Epidermal melanocyte (primary cell): ENCODE data around the gene DMRT1.
A peak's percentile ranks its signal among the peaks of the same experiment; 100 is the strongest.

ENCODE experiments used
- DNase-seq: peaks from one replicate; pipeline ENCODE4 v3.0.0; 2011; ENCODE audit warnings: low spot score; ENCODE audit not compliant: insufficient read length

DMRT1 gene

DNA sequence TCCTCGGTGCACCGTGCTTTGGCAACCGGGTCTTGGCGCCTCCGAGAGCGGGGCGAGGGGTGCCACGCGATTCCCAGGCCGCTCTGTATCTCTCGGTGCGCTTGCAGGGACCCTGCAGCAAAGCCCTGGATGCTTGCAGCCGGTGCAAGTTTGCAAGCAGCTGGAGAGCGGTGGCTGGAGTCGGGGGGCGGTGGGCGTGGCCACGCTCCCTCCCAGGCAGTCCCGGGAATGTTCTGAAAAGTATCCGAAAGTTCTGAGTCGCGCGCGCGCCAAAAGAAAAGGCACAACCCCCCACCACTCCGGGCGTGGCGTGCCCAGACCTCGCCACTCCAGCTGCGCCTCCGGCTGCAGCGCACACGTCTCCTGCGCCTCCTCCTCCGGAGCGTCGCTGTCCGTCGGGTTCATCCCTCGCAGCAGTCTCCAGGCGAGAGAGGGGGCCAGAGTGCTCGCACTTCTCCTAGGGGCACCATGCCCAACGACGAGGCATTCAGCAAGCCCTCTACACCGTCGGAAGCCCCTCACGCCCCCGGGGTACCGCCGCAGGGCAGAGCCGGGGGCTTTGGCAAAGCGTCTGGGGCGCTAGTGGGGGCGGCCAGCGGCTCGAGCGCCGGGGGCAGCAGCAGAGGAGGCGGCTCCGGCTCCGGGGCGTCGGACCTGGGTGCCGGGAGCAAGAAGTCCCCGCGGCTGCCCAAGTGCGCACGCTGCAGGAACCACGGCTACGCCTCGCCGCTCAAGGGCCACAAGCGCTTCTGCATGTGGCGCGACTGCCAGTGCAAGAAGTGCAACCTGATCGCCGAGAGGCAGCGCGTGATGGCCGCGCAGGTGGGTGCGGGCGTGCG lies at the start of gene DMRT1:
Gene DMRT1 (plus strand): TSS at position 327 of the 839 bp plus-strand sequence. CDS start 142 bp downstream, at position 469.
- no peak for DNase-seq

DNA sequence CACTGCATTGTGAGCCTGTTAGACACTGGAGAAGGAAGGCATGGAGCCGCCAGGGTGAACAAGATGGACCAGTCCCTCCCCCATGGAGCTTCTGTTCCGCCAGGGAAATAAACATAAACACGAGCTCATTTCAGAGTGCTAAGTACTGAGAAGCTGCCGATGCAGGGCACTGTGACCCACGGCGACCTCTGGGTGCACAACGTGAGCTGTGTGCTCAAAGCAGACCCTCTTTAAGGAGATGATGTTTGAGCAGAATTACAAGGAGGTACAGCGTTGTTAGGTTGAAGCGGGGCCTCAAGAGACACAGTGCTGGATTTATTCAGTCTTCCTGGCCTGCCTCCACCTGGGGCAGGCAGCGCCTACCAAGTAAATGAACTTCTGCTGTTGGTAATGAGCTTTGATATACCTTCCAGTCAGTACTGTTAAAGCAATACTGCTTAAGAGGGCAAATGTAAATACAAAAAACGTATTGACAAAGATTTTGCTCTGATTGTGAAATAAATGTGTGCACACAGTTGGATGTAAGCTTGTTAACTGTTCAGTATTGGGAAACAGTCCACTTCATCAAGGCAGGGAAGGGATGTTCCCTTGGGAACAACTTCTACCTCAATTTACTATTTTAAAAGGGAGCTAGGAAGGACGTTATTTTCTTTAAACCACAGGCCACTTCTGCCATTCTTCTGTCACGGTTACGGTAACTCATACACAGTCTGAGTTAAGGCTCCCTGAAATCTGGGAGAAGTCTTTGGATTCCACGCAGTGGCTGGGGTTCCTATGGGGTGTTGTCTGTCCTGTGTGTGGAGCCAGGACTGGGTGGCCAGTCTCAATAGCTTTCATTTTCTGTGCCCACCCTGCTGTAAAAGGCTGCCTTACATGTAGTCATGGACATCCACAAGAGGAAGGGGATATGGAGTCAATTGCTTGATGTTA lies 48.9 kb upstream of the DMRT1 start:
- no peak for DNase-seq

DNA sequence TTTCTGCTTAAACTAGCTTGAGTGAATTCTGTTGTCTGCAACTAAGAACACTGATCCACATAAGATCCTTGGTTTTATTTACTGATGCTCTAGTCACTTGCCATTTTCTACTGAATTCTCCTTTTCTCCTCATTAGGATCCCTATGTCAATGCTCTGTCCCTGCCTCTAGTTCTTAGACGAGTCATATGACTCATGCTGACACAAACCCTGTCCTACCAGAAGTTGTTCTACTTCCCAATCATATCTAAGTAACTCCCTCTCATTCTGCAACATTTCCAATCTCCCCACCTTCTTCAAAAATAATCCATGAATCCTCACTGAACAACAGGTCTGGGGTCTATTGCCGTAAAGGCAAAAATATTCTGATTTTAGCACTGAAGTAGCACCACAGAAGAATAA lies 47.1 kb upstream of the DMRT1 start:
- DNase-seq = no peak

DNA sequence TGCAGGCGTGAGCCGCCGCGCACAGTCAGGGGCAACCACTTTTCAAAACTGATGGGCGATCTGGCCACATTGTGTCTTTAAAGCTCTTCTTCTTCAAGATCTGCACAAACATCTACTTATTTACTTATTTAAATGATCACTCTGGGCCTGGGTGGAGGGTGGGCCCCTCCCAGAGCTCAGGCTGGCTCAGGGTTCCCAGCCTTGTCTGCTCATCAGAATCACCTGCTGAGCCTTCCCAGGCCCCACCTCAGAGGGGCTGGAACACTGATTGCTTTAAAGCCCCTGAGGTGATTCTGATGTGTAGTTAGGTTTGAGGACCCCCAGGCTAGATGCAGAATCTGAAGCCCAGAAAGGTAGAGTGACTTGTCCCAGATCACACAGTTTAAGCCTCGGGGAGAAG lies 45.6 kb upstream of the DMRT1 start:
- DNase-seq = no peak

DNA sequence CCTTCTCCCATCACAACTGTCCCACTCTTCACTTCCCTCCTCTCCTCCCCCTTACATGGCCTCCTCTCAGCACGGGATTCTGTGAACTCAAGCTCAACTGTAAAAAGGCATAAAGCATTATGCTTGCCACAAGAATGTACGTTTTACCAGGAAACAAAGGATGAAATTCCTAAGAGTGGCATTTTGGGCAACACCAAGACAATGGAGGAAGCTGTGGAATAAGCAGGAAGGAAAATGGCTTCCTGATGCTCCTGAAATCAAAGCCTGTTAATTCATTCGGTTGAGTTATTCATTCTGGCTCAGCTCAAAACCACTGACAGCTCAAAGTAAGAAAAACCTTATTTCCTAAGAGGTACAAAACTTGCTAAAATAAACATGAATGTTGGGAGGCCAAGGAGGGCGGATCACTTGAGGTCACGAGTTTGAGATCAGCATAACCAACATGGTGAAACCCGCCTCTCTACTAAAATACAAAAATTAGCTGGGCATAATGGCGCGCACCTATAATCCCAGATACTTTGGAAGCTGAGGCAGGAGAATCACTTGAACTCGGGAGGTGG lies 40.8 kb upstream of the DMRT1 start:
- no peak for DNase-seq

DNA sequence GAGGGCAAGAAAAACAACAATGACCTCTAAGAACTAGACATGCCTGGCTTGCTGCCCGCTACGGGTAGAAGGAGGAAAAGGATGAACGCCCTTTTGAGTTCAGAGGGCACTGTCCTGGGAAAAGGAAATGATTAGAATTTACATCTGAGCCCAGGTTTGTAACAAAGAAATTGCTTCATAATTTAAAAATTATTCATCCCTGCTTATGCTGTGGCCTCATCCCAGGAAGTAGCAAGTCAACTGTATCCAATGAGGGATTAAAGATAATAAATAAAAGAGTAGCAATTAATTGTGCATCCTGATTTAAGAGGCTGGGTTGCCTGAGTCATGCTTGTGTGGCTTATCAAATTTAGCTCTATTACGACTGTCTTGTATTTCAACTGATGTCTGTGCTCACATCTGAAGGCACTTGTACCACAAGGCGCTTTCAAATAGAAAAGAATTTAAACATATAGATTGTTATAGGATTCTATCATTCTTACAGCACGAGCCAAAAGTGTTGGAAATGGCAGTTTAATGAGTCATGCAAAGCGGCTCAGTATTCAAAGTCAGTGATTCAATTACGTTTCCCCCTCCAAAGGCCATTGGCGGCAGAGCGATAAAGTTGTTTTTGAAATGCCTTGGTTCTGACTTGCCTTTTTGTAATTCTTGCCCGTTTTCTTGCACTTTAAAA lies 40.0 kb upstream of the DMRT1 start:
- no peak for DNase-seq

DNA sequence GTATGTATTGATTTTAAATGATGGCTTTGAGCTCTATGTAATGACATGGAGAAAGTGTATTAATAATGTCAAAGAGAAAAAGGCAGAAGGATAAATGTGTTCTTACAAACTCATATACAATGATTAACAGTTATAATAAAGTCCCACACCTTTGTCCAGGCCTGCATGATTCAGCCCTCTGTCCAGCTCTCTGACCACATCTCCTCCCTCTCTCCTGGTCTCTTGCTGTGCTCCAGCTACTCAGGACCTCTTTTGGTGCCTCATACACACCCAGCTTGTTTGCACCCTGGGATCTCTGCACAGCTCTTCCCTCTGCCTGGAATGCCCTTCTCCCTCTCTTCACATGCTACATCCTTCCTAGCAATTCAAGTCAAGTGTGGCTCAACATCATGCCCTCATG lies 37.5 kb upstream of the DMRT1 start:
- no peak for DNase-seq

DNA sequence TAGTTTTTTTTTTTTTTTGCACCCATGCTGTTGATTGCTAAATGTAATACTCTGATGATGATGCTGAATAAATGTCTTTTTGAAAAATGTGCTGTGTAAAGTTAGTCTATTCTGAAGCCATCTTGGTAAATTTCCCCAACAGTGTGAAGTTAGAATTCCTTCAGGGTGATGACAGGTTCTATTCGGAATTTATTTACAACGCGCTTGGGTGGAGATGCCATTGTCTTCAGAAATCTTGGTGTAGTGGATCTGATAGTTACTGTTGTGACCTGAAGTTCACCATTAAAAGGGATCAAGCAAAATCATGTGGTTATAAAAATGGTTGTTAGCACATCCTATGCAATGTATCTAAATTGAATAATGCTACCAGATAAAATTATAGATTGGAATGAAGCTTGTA lies 36.3 kb upstream of the DMRT1 start:
- no peak for DNase-seq

DNA sequence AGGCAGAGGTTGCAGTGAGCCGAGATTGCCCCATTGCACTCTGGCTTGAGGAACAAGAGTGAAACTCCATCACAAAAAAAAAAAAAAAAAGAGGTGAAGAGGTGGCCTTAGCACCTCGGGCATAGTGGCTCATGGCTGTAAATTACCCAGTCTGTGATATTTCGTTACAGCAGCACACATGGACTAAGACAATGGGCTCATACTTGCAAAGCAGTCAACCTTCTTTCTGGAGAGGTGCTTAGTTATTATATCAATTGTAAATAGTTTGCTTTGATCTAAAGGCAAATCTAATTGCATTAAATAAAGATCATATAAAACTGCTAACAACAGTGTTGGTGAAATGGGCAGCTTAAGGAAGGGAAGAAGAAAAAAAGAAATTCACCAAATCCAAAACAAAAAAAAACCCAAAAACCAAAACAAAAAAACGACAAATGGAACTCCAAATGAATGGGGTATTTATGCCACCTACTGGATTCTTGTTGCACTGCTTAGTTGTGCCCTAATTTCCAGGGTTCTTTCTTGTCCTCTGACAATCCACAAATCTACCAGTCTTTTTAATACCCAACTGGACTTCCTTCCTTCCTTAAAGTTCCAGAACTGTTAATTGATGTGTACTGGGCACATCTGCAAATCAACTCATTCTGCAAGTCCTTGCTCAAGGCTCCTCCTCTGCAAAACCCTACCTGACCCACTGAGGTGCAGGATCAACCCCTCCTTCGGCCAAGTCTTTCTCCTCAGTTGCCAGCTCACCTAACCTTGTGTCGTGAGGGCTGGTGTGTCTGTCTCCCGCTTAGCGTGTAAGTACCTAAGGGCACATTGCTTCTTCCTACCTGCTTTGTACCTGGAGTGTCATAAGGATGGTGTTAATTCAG lies 35.0 kb upstream of the DMRT1 start:
- peak; percentile 74 for DNase-seq

DNA sequence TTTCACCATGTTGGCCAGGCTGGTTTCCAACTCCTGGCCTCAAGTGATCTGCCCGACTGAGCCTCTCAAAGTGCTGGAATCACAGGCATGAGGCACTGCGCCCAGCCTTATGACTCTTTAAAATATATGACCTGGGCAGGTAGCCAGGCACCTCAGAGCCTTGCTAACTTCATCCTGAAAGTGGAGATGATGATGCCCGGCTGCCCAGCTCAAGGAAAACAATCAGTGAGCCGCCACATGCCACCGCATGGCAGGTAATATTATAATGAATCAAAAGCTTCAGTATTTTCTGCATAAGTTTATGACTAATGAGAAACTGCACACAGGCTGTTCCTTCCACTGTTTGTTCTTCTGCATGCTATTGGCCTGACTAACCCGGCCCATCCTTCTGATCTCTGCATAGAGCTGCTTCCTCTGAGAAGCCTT lies 30.4 kb upstream of the DMRT1 start:
- DNase-seq = no peak

DNA sequence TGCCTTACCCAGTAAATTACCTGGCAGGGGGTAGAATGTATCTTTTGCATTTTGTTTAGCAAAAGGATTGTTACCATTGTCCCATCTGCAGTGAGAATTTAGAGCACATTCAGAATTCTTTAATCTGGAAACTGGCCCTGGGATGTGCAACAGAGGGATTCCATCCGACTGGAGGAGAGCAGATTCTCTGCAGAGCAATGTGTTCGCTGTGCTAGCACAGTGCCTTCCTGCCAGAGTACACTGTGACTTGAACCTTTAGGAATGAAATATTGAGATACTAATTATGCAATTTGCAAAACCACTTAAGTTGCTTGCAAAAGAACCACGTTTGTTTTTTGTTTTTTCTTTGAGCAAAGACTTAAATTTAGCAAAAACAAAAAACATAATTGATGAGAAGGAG lies 22.5 kb upstream of the DMRT1 start:
- DNase-seq = no peak

DNA sequence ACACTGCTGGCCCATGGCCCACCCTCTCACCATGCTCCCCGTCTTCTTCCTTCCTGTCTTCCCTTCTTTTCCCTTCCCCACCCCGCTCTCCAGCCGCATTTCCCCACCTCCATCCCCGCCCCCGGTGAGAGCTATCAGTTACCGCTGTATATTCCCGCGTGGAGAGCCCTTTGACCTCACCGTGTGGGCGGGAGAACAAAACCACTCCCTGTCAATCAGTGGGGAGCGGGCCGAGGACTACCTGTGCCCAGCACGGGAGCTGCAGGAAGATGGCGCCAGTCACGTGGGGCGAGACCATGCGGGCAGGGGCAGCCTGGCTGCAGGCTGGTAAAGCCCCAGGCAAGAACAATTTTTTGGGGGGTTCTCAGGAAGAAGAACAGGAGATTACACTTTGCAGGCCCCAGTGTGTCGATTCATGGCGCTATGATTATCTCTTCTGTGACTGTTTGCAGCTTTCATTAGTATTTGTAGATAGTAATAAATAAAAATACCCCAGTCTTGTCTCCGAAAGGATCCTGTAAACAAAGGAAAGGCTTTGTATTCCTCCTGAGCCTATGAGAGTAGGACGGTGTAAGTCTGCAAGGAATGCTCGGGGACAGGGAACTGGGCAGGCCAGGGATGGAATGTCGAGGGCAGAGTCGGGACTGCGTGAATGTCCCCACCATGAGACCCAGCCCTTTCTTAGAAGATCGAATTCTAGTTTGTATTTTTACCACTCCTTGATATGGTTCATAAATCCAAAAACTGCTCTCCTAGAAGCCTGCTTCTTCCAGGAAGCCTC lies 14.8 kb upstream of the DMRT1 start:
- no peak for DNase-seq

DNA sequence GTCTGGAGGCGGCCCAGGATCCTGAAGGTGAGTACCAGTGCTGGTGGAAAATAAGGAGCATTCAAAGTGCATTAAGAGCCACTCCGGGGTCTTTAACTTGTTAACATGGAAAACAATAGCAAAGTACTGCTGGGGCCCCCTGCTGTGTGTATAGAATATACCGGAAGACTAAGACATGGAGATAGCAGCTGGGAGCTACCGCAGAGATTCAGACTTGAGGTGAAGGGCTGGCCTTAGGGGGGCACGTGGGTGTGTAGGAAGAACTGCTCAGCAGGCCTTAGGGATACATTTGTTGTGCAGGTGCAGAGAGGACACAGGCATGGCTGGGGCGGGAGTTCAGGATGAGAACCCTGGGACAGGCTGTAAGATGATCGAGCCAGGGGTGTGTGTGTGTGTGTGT lies 1.2 kb upstream of the DMRT1 start:
- DNase-seq = no peak

DNA sequence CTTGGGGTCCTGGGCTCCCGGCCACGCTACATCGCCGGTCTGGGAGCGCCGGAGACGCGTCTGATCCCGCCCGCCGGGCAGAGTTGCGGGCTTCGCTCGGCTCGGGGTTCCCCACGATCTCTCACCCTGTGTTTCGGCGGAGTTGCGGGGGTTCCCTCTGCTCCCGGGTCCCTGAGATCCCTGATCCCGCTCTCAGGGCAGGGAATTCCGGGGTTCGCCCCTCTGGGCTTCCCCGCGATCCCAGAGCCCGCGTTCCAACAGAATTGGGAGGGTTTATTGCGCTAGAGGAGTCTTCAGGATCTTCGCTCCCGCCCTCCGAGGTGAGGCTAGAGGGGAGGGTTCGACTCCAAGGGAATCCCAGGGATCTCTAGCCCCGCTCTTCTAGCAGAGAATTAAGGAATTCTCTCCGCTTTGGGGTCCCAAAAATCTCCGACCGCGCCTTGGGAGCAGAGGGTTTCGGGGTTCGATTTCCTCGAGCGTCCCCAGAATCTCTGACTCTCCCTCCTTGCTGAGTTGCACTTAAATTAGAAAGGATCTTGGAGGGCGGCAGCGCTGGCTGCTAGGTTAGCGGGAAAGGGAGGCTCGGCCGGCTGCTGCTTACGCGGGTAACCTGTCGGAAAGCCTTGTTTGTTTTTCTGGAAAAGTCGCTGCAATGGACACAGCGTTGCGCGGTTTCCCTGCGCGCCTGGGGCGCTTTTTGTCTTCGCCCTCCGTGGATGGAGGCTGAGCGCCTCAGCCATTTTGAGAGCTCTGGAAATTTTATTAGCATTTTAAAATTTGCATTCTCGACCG lies 1.3 kb downstream of the DMRT1 start:
- DNase-seq = no peak

DNA sequence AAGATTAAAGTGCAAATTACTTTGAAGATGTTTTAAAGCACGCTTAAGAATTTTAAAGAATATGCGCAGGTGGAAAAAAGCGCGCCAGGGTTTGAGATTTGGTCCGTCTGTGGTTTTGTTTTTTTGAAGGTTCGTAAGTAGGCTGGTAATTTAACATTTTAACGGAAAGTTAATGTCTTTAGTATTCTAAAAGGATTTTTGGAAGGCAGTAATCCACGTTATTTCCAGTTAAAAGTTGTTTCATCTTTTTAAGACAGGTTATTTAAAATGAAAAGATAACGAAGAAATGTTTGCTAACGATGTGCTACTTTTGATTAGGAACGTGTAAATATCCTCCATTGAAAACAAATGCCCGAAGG lies 1.9 kb downstream of the DMRT1 start:
- DNase-seq = no peak

DNA sequence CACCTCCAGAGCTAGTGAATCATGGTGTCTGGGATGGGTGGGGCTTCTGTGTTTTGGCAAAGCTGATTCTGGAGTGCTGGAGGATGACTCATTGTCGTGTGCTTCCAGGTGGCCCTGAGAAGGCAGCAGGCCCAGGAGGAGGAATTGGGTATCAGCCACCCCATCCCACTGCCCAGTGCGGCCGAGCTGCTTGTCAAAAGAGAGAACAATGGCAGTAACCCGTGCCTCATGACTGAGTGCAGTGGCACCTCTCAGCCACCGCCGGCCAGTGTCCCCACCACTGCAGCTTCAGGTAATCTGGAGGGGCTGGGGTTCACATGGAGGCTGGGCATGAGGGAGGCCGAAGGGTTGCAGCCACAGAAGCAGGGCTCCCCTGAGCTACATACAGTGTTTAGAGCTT lies 5.4 kb downstream of the DMRT1 start:
- DNase-seq = no peak

DNA sequence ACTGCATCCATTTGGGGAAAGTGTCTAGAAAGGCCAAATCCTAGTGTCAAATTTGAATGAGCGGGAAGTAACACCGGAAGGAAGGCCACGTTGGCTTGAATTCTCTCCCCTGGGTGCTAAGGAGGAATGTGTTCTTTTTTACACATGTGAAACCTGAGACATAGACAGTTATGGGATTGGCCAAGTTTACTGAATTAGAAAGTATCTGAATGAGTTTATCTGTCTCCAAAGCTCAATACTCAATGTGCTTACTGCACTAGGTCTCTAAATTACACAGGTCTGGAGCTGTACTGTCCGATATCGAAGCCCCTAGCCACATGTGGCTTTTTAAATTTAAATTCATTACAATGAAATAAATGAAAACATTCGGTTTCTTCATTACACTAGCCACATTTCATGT lies 6.0 kb downstream of the DMRT1 start:
- no peak for DNase-seq

DNA sequence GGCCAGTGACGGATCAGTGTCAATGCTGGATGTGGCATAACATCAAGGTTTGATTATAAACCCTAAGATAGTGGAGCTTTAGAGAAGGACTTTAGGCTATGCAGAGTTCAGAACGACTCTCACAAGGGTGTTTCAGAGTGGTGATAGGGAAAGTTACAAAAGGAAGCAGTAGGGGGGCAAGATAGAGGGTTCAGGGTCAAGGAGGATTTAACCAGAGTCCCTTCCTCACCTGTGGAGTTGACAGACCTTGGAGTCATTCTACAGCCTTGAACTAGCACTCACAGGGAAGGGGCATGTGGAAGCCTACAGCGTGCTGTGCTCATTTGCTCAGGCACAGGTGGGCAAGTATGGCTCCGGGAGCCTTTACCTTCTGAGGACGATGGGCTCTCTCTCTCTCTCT lies 7.9 kb downstream of the DMRT1 start:
- no peak for DNase-seq

DNA sequence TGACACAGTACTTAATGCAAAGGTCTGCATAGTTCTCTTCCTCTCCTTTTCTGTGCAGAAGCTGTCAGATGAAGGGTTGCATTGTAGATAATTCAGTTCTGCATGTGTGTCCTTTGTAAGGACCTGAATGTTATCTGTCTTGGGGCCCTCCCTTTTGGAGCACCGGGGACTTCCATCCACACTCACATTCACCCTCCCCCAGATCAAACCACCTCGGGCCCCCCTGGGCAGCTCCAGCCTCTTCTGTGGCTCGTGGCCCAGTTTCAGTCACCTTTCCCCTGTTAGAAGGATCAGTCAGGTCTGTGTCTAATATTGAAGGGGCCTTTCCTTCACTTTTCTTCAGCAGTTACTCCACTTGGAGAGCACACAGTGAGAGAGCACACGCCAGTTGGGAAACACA lies 11.0 kb downstream of the DMRT1 start:
- no peak for DNase-seq
